Measurements from ENCODE around the gene CHST3.

Gene CHST3

DNA sequence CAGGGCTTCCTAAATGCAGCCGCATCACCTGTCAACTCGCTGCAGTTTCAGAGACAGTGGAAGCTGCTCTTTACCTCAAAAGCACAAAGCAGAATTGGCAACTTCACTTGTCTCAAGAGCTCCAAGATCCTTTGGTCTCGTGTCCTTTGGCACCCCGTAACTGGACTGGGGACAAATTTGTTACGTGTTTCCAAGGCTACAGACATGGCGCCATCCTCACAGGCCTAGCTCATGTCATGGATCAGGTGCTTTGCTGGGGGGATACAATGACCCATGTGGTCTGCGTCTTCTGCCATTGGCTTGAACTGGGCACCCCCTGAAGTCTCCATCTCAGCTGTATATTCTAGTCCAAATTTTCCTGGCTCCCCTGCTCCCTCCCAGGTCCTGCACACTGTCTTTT is 48.6 kb downstream of the CHST3 start:
- Histone ChIP-seq H3K9ac (ENCODE audit: low read depth, low read length) (no peak overlapping the region), H3K27me3 (ENCODE audit: control insufficient read depth, insufficient read depth, low read length) (no peaks in the 10 kb centered on the region), H3K36me3 (ENCODE audit: control insufficient read depth, insufficient read depth, low read length) (no peaks in the 10 kb centered on the region), H3K9me3 (ENCODE audit: control insufficient read depth, insufficient read depth, low read length) (no peaks in the 10 kb centered on the region), H3K4me1 (ENCODE audit: control insufficient read depth, insufficient read depth, low read length) (no peaks in the 10 kb centered on the region), H3K4me3 (ENCODE audit: low read depth, low read length) (no peak overlapping the region)

DNA sequence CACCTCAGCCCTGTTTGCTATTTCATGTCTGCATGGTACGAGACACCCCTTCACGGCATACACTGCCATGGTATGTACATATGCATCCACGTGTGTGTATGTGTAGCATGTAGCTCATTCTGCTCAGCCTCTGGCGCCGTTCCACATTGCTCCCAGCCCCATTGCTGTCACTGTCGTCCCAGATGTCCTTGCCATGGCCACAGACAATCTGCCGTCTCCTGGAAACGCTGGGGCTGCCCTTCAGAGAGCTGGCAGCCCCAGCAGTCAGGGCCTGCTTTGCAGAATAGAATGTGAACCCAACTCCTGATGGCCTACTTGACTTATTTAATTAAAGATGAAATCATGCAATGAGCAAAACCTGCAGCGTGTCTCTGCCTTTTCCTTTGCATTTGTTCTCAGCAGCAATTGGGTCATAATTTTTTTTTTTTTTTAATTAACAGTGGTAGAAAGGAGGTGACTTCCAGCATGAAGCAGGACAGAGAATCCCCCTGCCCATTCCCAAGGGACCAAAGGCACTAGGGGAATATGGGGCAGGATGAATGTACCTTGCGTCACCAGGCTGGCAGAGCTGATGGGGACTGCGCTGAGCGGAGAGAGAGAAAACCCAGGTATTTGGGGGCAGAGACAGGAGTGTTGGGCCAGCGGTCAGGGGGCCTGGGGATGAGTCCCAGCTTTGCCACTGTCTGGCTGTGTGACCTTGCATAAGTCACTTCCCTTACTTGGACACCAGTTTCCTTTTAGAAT is 49.2 kb downstream of the CHST3 start:
- Histone ChIP-seq H3K4me3 (ENCODE audit: low read depth, low read length) (no peak overlapping the region), H3K36me3 (ENCODE audit: control insufficient read depth, insufficient read depth, low read length) (no peaks in the 10 kb centered on the region), H3K4me1 (ENCODE audit: control insufficient read depth, insufficient read depth, low read length) (no peaks in the 10 kb centered on the region), H3K9ac (ENCODE audit: low read depth, low read length) (no peak overlapping the region), H3K9me3 (ENCODE audit: control insufficient read depth, insufficient read depth, low read length) (no peaks in the 10 kb centered on the region), H3K27me3 (ENCODE audit: control insufficient read depth, insufficient read depth, low read length) (no peaks in the 10 kb centered on the region)

DNA sequence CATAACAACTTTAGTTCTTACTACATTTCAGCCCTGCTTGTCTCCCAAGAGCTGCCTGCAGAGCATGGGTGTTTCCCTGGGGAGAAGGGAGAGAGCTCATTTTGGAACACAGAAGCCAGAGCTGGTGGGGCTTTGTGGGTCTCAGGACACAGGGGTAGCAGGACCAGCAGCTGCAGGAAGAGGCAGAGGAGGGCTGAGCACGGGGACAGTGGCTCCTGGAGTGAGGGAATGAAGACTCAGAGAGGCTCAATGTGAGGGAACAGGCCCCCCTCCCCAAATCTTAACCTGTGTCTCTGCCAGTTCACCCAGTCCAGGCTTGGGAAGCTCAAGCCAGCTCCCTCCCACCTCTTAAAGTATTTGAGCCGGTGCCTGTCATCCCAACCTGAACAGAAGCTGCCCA is 50.0 kb downstream of the CHST3 start:
- no peak overlapping the region for H3K9ac ChIP-seq (ENCODE audit: low read depth, low read length)
- no peaks in the 10 kb centered on the region for H3K27me3 ChIP-seq (ENCODE audit: control insufficient read depth, insufficient read depth, low read length)
- no peak overlapping the region for H3K4me3 ChIP-seq (ENCODE audit: low read depth, low read length)
- no peaks in the 10 kb centered on the region for H3K4me1 ChIP-seq (ENCODE audit: control insufficient read depth, insufficient read depth, low read length)
- no peaks in the 10 kb centered on the region for H3K36me3 ChIP-seq (ENCODE audit: control insufficient read depth, insufficient read depth, low read length)
- no peaks in the 10 kb centered on the region for H3K9me3 ChIP-seq (ENCODE audit: control insufficient read depth, insufficient read depth, low read length)

DNA sequence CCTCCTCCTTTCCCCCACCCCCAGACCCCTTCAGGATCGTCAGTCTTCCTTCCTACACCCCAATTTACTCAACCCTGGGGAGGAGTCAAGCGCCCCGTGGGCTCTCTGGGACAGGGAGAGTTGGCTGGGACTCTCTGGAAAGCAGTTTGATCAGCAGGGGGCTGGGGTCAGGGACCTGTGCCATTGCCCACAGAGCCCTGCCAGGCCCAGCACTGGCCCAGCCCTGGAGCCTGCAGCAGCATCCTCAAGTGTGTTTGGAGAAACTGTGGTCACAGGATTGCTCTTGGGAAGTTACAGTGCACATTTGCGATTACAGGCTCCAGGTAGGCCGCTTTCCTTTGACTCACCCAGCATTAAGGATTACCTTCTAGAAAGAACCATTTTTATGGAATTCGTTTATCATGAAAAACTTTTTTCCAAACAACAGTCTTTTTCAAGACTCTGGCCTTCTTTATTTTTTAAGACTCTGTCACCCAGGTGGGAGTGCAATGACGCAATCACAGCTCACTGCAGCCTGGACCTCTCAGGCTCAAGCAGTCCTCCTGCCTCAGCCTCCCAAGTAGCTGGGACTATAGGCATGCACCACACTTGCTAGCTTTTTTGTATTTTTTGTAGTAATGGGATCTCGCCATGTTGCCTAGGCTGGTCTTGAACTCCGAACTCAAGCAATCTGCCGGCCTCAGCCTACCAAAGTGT is 50.7 kb downstream of the CHST3 start:
- Histone ChIP-seq H3K4me3 (ENCODE audit: low read depth, low read length) (no peak overlapping the region), H3K36me3 (ENCODE audit: control insufficient read depth, insufficient read depth, low read length) (no peaks in the 10 kb centered on the region), H3K27me3 (ENCODE audit: control insufficient read depth, insufficient read depth, low read length) (no peaks in the 10 kb centered on the region), H3K9me3 (ENCODE audit: control insufficient read depth, insufficient read depth, low read length) (no peaks in the 10 kb centered on the region), H3K4me1 (ENCODE audit: control insufficient read depth, insufficient read depth, low read length) (no peaks in the 10 kb centered on the region), H3K9ac (ENCODE audit: low read depth, low read length) (no peak overlapping the region)

DNA sequence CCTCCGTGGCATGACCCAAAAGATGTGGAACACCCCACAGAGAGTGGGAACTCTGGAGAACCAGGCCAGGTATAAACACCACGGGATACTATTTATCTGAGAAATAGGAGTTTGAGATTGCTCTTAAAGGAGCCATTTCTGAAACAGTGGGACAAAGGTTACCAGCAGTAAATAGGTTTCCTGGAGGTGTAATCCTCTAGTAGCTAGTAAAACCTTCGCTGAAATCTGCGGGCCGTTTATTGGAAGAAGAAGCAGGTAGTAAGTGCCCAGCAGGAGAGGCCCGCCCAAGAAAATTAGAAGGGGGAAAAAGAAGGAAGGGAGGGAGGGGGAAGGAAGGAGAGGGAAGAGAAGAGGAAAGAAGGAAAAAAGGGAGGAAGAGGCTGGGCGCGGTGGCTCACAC is 51.6 kb downstream of the CHST3 start:
- Histone ChIP-seq H3K9ac (ENCODE audit: low read depth, low read length) (no peak overlapping the region), H3K4me1 (ENCODE audit: control insufficient read depth, insufficient read depth, low read length) (no peaks in the 10 kb centered on the region), H3K36me3 (ENCODE audit: control insufficient read depth, insufficient read depth, low read length) (no peaks in the 10 kb centered on the region), H3K9me3 (ENCODE audit: control insufficient read depth, insufficient read depth, low read length) (no peaks in the 10 kb centered on the region), H3K4me3 (ENCODE audit: low read depth, low read length) (no peak overlapping the region), H3K27me3 (ENCODE audit: control insufficient read depth, insufficient read depth, low read length) (no peaks in the 10 kb centered on the region)

DNA sequence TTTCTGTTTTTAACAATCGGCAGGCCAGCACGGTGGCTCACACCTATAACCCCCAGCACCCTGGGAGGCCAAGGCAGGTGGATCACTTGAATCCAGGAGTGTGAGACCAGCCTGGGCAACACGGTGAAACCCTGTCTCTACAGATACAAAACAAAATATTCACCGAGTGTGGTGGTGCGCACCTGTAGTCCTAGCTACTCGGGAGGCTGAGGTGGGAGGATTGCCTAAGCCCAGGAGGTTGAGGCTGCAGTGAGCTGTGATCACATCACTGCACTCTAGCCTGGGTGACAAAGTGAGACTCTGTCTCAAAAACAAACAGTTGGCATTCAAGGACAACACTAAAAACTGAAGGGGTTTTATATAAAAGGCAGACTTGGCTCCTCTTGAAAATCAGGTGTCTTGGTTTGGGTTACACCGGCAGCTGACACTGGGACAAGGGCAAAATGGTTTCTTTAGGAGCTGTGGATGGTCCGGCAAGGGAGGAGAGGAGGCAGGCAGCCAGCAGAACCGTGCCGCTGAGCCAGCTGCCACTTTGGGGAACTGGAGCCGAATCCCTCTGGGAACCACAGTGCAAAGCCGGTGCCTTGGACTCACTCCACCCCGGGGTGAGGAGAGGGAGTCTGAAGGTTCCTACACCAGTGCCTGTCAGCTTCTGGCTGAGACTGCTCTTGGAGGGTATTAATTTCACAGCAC is 52.6 kb downstream of the CHST3 start:
- Histone ChIP-seq H3K27me3 (ENCODE audit: control insufficient read depth, insufficient read depth, low read length) (no peaks in the 10 kb centered on the region), H3K9me3 (ENCODE audit: control insufficient read depth, insufficient read depth, low read length) (no peaks in the 10 kb centered on the region), H3K9ac (ENCODE audit: low read depth, low read length) (no peak overlapping the region), H3K36me3 (ENCODE audit: control insufficient read depth, insufficient read depth, low read length) (no peaks in the 10 kb centered on the region), H3K4me1 (ENCODE audit: control insufficient read depth, insufficient read depth, low read length) (no peaks in the 10 kb centered on the region), H3K4me3 (ENCODE audit: low read depth, low read length) (no peak overlapping the region)

DNA sequence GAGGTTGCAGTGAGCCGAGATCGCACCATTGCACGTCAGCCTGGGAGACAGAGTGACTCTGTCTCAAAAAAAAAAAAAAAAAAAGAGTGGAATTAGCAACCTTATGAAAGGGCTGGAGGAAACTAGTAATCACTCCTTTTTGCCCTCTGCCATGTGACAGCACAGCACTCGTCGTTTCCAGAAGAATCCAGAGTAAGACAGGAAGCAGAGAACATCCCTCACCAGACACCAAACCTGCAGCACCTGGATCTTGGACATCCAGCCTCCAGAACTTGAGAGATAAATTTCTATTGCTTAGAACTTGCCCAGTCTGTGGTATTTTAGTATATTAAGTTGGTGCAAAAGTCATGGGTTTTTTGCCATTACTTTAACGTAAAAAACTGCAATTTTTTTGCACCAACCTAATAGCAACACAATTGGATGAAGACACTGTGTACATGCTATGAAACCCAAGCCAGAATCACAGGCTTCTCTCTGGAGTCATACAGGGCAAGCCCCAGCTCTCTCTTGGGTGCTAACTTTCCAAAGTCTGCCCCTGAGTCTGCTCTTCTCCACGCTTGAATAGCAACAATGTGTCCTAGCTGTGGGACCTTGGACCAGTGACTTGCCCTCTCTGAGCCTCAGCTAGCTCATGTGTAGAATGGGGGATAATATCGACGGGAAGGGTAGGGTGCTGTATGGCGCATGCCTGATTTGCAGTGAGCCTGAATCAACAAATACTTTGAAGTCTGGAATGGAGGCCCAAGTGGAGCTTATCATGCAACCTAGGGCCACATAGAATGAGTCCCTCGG is 55.1 kb downstream of the CHST3 start:
- H3K27me3 ChIP-seq (ENCODE audit: control insufficient read depth, insufficient read depth, low read length) = no peaks in the 10 kb centered on the region
- no peak overlapping the region for H3K4me3 ChIP-seq (ENCODE audit: low read depth, low read length)
- H3K36me3 ChIP-seq (ENCODE audit: control insufficient read depth, insufficient read depth, low read length) = no peaks in the 10 kb centered on the region
- H3K9ac ChIP-seq (ENCODE audit: low read depth, low read length) = no peak overlapping the region
- no peaks in the 10 kb centered on the region for H3K9me3 ChIP-seq (ENCODE audit: control insufficient read depth, insufficient read depth, low read length)
- no peaks in the 10 kb centered on the region for H3K4me1 ChIP-seq (ENCODE audit: control insufficient read depth, insufficient read depth, low read length)

DNA sequence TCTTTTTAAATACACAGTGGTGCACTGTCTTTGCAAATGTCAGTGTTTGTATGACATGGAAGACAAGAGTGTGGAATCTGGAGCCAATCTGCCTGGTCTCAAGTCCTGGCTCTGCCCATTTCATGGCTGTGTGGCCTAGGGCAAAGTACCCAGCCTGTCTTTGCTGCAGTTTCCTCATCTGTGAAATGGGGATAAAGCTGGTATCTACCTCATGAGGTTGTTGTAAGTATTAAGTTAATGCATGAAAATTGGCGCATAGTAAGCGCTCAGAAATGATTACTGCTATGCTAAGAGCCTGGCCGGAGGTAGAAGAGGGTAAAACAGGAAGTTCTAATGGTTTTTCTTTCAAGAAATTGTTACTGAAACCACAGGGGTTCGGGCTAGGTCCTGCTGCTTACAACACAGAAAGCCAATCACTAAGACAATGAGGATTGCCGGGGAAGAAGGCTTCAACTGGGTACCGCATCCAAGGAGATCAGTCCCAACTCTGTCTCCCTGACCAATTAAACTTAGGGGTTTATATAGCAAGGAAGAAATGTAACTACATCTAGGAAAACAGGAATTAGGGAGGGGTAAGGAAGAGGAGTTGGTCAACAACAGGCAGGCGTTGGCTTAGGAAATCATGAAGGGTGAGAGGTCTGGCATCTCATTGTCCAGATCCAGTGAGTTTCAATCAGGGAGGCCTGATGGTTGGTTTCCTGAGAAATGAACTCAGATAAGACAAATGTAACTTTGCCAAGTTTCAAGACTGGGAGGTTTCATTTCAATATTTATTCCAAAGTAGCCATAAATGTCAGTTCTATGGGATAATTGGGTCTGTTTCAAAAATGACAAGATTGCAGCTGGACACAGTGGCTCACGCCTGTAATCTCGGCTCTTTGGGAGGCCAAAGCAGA is 57.0 kb downstream of the CHST3 start:
- H3K27me3 ChIP-seq (ENCODE audit: control insufficient read depth, insufficient read depth, low read length) = no peaks in the 10 kb centered on the region
- H3K36me3 ChIP-seq (ENCODE audit: control insufficient read depth, insufficient read depth, low read length) = no peaks in the 10 kb centered on the region
- H3K9ac ChIP-seq (ENCODE audit: low read depth, low read length) = no peak overlapping the region
- H3K4me3 ChIP-seq (ENCODE audit: low read depth, low read length) = no peak overlapping the region
- no peaks in the 10 kb centered on the region for H3K4me1 ChIP-seq (ENCODE audit: control insufficient read depth, insufficient read depth, low read length)
- H3K9me3 ChIP-seq (ENCODE audit: control insufficient read depth, insufficient read depth, low read length) = no peaks in the 10 kb centered on the region

DNA sequence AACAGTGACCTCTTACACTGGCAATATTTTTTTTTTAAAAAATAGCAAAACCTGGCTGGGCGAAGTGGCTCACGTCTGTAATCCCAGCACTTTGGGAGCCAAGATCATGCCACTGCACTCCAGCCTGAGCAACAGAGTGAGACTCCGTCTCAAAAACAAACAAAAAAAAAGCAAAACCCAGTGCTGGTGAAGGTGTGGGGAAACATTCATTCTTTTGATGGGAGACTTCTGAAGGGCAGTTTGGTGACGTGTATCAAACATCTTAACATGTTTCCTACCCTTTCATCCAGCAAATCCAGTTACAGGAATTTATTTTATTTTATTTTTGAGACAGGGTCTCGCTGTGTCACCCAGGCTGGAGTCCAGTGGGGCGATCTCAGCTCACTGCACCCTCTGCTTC is 58.0 kb downstream of the CHST3 start:
- no peak overlapping the region for H3K9ac ChIP-seq (ENCODE audit: low read depth, low read length)
- H3K27me3 ChIP-seq (ENCODE audit: control insufficient read depth, insufficient read depth, low read length) = no peaks in the 10 kb centered on the region
- no peaks in the 10 kb centered on the region for H3K36me3 ChIP-seq (ENCODE audit: control insufficient read depth, insufficient read depth, low read length)
- H3K9me3 ChIP-seq (ENCODE audit: control insufficient read depth, insufficient read depth, low read length) = no peaks in the 10 kb centered on the region
- no peak overlapping the region for H3K4me3 ChIP-seq (ENCODE audit: low read depth, low read length)
- H3K4me1 ChIP-seq (ENCODE audit: control insufficient read depth, insufficient read depth, low read length) = no peaks in the 10 kb centered on the region

DNA sequence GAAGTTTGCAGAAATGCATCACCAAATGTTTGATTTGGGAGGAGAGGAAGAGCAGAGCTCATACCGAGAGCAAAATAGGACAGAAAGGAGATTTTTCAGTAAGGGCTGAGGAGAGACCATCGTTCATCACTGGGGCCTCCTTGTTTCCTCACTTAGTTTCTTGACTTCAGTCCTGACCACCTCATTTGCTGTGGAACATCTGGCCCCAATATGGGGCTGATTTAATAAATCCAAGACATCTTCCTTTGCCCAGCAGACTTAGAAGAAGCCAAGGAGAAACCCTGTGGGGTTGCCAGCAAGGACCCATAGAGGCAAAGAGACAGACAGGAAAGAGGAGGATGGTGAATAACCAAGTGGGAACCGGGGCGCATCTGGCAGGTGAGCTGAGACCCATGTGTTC is 60.4 kb downstream of the CHST3 start:
- Histone ChIP-seq H3K9me3 (ENCODE audit: control insufficient read depth, insufficient read depth, low read length) (no peaks in the 10 kb centered on the region), H3K4me1 (ENCODE audit: control insufficient read depth, insufficient read depth, low read length) (no peaks in the 10 kb centered on the region), H3K4me3 (ENCODE audit: low read depth, low read length) (no peak overlapping the region), H3K27me3 (ENCODE audit: control insufficient read depth, insufficient read depth, low read length) (no peaks in the 10 kb centered on the region), H3K9ac (ENCODE audit: low read depth, low read length) (no peak overlapping the region), H3K36me3 (ENCODE audit: control insufficient read depth, insufficient read depth, low read length) (no peaks in the 10 kb centered on the region)

DNA sequence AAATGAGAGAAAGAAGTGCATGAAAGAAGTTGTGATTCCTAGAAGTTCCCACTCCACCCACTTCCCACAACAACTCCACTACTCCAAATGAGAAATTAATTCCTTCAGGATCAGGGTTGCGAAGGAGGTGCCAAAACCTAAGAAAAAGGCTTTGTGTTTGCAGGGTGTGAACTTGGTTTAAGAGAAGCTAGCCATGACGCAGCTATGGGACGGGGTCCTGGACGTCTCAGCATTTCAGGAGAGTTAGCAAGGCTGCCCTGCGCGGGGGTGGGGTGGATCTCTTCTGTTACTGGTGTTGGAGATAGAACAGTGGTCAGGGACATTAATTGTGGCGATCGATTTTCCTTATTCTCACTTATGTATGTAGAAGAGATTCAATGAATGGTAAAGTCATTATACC is 61.2 kb downstream of the CHST3 start:
- no peaks in the 10 kb centered on the region for H3K36me3 ChIP-seq (ENCODE audit: control insufficient read depth, insufficient read depth, low read length)
- H3K4me3 ChIP-seq (ENCODE audit: low read depth, low read length) = no peak overlapping the region
- H3K9me3 ChIP-seq (ENCODE audit: control insufficient read depth, insufficient read depth, low read length) = no peaks in the 10 kb centered on the region
- H3K9ac ChIP-seq (ENCODE audit: low read depth, low read length) = no peak overlapping the region
- H3K4me1 ChIP-seq (ENCODE audit: control insufficient read depth, insufficient read depth, low read length) = no peaks in the 10 kb centered on the region
- no peaks in the 10 kb centered on the region for H3K27me3 ChIP-seq (ENCODE audit: control insufficient read depth, insufficient read depth, low read length)

Measured in iPS-15b (cell line).